Activated CD4-positive, alpha-beta T cell treated with anti-CD3 and anti-CD28 coated beads, Interleukin-2, amount 50 U/mL, for 48 hours (primary cell): ENCODE measurements around the gene NDUFV2.
"Not testable (repeated sequence)": the region's sequence is repeated elsewhere in the genome, so short reads cannot be mapped to it uniquely, and the experiment has no call there.

Experiments
- DNase-seq, 2 experiments: peaks; one replicate each; pipeline ENCODE4 v3.0.0-alpha.2; 2020

NDUFV2 gene

GRCh38 chr18:9157806-9158205 lies 55.3 kb downstream of the NDUFV2 start:
- no peak for DNase-seq

GRCh38 chr18:9160014-9160413 lies 57.5 kb downstream of the NDUFV2 start:
- DNase-seq: no peak

DNA sequence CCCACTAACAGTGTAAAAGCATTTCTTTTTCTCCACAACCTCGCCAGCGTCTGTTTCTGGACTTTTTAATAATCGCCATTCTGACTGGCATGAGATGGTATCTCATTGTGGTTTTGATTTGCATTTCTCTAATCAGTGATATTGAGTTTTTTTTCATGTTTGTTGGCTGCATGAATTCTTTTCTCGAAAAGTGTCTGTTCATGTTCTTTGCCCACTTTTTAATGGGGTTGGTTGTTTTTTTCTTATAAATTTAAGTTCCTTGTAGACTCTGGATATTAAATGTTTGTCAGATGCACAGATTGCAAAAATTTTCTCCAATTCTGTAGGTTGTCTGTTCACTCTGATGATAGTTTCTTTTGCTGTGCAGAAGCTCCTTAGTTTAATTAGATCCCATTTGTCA lies 60.2 kb downstream of the NDUFV2 start:
- DNase-seq: not testable (repeated sequence)

DNA sequence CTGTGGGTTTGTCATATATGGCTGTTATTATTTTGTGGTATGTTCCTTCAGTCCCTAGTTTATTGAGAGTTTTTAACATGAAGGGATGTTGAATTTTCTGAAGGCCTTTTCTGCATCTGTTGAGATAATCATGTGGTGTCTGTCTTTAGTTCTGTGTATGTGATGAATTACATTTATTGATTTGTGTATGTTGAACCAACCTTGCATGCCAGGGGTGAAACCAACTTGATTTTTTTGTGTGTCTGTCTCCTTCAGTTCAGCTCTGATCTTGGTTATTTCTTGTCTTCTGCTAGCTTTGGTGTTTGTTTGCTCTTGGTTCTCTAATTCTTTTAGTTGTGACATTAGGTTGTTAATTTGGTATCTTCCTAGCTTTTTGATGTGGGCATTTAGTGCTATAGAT lies 61.6 kb downstream of the NDUFV2 start:
- not testable (repeated sequence) for DNase-seq

DNA sequence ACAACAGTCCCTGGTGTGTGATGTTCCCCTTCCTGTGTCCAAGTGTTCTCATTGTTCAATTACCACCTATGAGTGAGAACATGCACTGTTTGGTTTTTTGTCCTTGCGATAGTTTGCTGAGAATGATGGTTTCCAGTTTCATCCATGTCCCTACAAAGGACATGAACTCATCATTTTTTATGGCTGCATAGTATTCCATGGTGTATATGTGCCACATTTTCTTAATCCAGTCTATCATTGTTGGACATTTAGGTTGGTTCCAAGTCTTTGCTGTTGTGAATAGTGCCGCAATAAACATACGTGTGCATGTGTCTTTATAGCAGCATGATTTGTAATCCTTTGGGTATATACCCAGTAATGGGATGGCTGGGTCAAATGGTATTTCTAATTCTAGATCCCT lies 63.4 kb downstream of the NDUFV2 start:
- not testable (repeated sequence) for DNase-seq

DNA sequence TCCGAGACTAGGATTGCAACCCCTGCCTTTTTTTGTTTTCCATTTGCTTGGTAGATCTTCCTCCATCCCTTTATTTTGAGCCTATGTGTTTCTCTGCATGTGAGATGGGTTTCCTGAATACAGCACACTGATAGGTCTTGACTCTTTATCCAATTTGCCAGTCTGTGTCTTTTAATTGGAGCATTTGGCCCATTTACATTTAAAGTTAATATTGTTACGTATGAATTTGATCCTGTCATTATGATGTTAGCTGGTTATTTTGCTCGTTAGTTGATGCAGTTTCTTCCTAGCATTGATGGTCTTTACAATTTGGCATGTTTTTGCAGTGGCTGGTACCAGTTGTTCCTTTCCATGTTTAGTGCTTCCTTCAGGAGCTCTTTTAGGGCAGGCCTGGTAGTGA lies 67.0 kb downstream of the NDUFV2 start:
- not testable (repeated sequence) for DNase-seq

- DNase-seq: not testable (repeated sequence)
These were observed 69.4 kb downstream of the NDUFV2 start for GRCh38 chr18:9171919-9172318.

DNA sequence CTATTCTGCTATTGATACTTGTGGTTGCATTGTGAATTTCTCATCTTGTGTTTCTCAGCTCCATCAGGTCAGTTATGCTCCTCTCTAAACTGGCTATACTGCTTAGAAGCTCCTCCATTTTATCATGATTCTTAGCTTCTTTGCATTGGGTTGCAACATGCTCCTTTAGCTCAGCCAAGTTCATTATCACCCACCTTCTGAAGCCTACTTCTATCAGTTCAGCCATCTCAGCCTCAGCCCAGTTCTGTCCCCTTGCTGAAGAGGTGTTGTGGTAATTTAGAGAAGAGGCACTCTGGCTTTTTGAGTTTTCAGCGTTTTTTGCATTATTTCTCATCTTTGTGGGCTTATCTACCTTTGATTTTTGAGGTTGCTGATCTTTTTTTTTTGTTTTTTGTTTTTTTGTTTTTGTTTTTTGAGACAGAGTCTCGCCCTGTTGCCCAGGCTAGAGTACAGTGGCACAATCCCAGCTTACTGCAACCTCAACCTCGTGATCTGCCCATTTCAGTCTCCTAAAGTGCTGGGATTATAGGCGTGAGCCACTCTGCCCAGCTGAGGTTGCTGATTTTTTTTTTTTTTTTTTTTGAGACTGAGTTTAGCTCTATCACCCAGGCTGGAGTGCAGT lies 70.1 kb downstream of the NDUFV2 start:
- no peak for DNase-seq

- peak; percentile 13 to 30 for DNase-seq
These were observed 71.3 kb downstream of the NDUFV2 start for GRCh38 chr18:9173770-9174233.

DNA sequence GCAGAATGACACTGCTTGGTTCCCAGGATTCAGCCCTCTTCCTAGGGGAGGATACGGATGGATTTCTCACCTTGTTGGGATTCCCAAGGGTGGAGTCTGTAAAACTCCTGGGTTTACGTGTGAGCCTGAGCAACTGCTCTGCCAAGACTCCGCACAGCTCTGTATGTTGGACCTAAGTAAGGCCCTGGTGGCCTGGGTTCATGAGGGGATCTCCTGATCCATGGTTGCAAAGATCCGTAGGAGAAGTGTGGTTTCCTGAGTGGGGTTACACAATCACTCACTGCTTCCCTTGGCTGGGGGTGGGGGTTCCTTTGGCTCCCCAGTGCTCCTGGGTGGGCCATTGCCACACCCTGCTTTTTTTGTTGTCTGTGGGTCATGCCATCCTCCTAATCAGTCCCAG lies 71.8 kb downstream of the NDUFV2 start:
- DNase-seq: no peak

- no peak for DNase-seq
These were observed 72.6 kb downstream of the NDUFV2 start for GRCh38 chr18:9175115-9175514.

DNA sequence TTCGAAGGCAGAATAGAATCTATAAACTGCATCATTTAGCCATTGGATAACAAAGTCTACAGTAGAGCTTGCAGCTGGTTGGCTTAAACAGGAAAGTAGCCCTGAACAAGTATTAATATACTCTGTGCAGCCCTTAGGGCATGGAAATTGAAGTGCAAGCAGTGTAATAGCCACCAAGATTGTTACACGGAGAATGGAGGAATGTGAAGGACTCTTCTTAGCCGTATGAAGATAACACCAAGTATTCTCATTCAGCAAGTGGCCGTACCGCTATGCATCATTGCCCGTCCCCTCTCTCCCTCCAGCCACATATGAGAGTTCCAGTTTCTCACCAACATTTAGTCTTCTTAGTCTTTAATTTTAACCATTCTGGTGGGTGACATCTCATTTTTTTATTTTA lies 74.5 kb downstream of the NDUFV2 start:
- no peak for DNase-seq

GRCh38 chr18:9177466-9177865 lies 75.0 kb downstream of the NDUFV2 start:
- no peak for DNase-seq

GRCh38 chr18:9178557-9178956 lies 76.1 kb downstream of the NDUFV2 start:
- DNase-seq: no peak

- no peak for DNase-seq
These were observed 78.8 kb downstream of the NDUFV2 start for GRCh38 chr18:9181275-9181674.

DNA sequence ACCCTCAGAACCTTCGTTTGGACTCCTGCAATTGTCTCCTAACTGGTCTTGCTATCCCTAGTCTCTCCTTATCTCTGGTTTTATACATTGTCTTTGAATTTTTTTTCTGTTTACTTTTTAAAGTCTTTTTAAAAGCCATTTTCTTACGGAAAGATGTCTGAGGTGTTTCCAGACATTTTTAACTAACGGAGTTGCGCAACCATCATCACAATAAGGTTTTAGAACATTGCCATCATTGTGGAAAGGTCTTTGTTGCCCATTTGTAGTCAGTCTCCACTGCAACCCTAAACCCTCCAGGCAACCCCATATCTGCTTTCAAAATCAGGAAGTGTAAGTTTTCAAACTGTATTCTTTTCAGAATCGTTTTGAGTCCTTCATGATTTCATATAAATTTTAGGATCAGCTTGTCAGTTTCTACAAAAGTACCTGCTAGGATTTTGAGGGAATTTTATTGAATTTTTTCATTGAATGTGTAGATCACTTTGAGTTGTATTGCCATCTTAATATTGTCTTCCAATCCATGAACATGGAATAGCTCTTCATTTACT lies 80.4 kb downstream of the NDUFV2 start:
- DNase-seq: no peak
